ENCODE data around the gene RABAC1. TPM values are rescaled to one million over a fixed set of nuclear protein-coding genes. Genes with fewer than 3 reads are reported as not detected.
A peak's percentile ranks its signal among the peaks of the same experiment; 100 is the strongest.

RABAC1 gene
- total and polyA plus RNA-seq, 9 of the 15 experiments (the other 6 are each of a cell fraction or from before 2014, with no cell fraction given), result 2.4 to 28.1 (median 9.3) TPM

DNA sequence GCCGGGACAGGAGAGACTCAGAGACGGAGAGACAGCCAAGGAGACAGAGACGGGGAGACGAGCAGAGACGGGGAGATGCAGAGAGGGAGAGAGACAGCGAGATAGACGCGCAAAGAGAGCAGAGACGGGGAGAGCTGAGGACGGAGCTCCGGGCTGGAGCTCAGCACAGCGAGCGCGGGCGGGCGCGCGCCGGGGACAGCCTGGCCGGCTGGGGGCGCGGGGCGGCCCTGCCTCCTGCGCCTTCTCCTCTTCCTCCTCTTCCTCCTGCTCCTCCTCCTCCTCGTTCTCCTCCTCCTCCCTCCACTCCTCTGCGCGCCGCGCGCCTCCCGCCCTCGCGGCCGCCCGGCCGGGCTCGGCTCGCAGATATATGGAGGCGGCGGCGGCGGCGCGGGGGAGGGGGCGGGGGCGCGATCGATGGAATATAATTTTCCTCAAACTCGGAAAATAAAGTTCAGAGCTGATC lies 30.9 kb downstream of the RABAC1 start, which contains the start of gene ERFL (continued):
- TF ChIP-seq RERE (CRISPR knock-in tag; IDR thresholded peaks at IDR 0.05; ENCODE audit: borderline replicate concordance) (no peak), SRSF7 (optimal IDR thresholded peaks at IDR 0.05; ENCODE audit: low read depth, low read length) (no peak), RAD51 (IDR thresholded peaks at IDR 0.05; ENCODE audit: borderline replicate concordance, low read depth) (no peak), ERF (CRISPR knock-in tag; IDR thresholded peaks at IDR 0.05) (no peak), MYNN (IDR thresholded peaks at IDR 0.05) (no peak), MYNN (CRISPR knock-in tag; IDR thresholded peaks at IDR 0.05) (no peak), ZFP1 (CRISPR knock-in tag; IDR thresholded peaks at IDR 0.05) (no peak), POLR3G (IDR thresholded peaks at IDR 0.05; ENCODE audit: extremely low read depth, insufficient read length, insufficient replicate concordance) (no peak), PHF20 (IDR thresholded peaks at IDR 0.05; ENCODE audit: partially characterized antibody) (no peak), EGR1 (conservative IDR thresholded peaks at IDR 0.05) (peak; percentile 65; the same call in 1 of the 2 replicates), ZBTB7A (IDR thresholded peaks at IDR 0.05; ENCODE audit: borderline replicate concordance, control insufficient read depth, low read depth, low read length) (peak; percentile 60; the same call in 1 of the 2 replicates), DLX4 (CRISPR knock-in tag; IDR thresholded peaks at IDR 0.05) (no peak), HNRNPL (IDR thresholded peaks at IDR 0.05; ENCODE audit: low read depth, low read length) (no peak), SREBF2 (CRISPR knock-in tag; IDR thresholded peaks at IDR 0.05) (no peak)
- TF ChIP-seq, protein P1, sequence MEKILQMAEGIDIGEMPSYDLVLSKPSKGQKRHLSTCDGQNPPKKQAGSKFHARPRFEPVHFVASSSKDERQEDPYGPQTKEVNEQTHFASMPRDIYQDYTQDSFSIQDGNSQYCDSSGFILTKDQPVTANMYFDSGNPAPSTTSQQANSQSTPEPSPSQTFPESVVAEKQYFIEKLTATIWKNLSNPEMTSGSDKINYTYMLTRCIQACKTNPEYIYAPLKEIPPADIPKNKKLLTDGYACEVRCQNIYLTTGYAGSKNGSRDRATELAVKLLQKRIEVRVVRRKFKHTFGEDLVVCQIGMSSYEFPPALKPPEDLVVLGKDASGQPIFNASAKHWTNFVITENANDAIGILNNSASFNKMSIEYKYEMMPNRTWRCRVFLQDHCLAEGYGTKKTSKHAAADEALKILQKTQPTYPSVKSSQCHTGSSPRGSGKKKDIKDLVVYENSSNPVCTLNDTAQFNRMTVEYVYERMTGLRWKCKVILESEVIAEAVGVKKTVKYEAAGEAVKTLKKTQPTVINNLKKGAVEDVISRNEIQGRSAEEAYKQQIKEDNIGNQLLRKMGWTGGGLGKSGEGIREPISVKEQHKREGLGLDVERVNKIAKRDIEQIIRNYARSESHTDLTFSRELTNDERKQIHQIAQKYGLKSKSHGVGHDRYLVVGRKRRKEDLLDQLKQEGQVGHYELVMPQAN (IDR thresholded peaks at IDR 0.05; ENCODE audit: borderline replicate concordance), result no peak
- TF ChIP-seq, protein P2, sequence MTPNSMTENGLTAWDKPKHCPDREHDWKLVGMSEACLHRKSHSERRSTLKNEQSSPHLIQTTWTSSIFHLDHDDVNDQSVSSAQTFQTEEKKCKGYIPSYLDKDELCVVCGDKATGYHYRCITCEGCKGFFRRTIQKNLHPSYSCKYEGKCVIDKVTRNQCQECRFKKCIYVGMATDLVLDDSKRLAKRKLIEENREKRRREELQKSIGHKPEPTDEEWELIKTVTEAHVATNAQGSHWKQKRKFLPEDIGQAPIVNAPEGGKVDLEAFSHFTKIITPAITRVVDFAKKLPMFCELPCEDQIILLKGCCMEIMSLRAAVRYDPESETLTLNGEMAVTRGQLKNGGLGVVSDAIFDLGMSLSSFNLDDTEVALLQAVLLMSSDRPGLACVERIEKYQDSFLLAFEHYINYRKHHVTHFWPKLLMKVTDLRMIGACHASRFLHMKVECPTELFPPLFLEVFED (CRISPR knock-in tag; conservative IDR thresholded peaks at IDR 0.05), result no peak
- TF ChIP-seq, protein P3, sequence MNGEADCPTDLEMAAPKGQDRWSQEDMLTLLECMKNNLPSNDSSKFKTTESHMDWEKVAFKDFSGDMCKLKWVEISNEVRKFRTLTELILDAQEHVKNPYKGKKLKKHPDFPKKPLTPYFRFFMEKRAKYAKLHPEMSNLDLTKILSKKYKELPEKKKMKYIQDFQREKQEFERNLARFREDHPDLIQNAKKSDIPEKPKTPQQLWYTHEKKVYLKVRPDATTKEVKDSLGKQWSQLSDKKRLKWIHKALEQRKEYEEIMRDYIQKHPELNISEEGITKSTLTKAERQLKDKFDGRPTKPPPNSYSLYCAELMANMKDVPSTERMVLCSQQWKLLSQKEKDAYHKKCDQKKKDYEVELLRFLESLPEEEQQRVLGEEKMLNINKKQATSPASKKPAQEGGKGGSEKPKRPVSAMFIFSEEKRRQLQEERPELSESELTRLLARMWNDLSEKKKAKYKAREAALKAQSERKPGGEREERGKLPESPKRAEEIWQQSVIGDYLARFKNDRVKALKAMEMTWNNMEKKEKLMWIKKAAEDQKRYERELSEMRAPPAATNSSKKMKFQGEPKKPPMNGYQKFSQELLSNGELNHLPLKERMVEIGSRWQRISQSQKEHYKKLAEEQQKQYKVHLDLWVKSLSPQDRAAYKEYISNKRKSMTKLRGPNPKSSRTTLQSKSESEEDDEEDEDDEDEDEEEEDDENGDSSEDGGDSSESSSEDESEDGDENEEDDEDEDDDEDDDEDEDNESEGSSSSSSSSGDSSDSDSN (IDR thresholded peaks at IDR 0.05; ENCODE audit: borderline replicate concordance in 1 of 2, low read depth in 2 of 2, low read length in 2 of 2), result 0 out of 4 replicates have a peak, but pooled peaks of 1 of the 2 experiments have one; percentile 15
